Right ventricle myocardium inferior (tissue), 1 donor: Measurements from ENCODE around the gene DGCR6. TPM values are rescaled to one million over a fixed set of nuclear protein-coding genes. Genes with fewer than 3 reads are reported as not detected.
"Not testable (repeated sequence)": the region's sequence is repeated elsewhere in the genome, so short reads cannot be mapped to it uniquely, and the experiment has no call there.

Experiments used
- ATAC-seq: fragments of 200-7000 bp; cut with Tn5 transposase; one replicate; pipeline ENCODE4 v1.9.1; 2020; ENCODE audit warnings: mild to moderate bottlenecking, moderate library complexity
- DNase-seq: peaks from one replicate; pipeline ENCODE4 v3.0.0; 2021; ENCODE audit errors: missing footprints
- intact Hi-C: fragments of 100-400 bp; cut with DNase I; formaldehyde crosslinking; loops from one replicate; pipeline ENCODE4 v1.11.0; 2022
- total RNA-seq: library from RNA; stranded (reverse); fragmentation: NEBNext Ultra II Directional; extraction: Animal tissue kit (Norgen Biotek cat#: 25700); gene quantifications from one replicate; pipeline ENCODE4 v1.2.1, GENCODE V29; 2021
- donor health status: DM: no; HTN: yes; CAD: no; lungs with severe emphysema.

Gene DGCR6
- total RNA-seq, 1 donor from 2014 or later: 8.0 TPM

DNA sequence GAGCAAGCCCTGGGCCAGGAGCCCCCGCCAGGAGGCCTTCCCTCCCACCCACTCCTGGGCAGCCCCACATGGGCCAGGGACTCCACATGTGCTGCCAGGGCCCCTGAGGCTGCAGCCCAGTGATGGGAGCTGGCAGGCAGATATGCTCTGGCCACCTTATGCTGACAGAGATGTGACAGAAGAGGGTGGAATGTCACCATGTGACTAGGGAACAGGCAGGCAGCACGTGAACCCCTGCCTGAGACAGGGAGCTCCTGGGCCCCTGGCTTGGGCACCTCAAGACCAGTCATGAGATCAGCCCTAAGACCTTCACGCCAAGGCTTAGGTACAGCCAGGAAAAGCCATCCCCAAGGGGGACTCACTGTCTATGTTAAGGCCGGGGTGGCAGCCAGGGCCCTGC lies 20.9 kb downstream of the DGCR6 start:
- DNase-seq (no peak), ATAC-seq (peak; percentile 10)
- intact Hi-C loops: no loop called here

DNA sequence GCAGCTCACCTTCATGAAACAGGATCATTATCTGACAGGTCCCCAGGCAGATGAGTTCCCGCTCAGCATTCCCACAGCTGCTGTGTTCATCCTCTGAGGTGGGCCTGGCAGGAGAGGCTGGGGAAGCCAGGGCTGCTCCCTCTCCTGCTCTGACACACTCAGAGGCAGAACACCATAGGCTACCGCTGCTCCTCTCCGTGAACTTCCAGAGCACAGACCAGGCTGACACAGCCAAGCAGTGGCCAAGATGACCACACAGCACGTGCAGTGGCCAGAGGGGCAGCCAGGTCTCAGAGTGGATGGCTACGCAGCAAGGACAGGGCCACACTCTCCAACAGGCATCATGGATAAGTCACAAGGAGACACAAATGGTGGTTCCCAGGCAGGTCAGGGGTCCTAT lies 21.5 kb downstream of the DGCR6 start:
- DNase-seq: no peak
- no peak for ATAC-seq
- intact Hi-C loops: no loop called here

DNA sequence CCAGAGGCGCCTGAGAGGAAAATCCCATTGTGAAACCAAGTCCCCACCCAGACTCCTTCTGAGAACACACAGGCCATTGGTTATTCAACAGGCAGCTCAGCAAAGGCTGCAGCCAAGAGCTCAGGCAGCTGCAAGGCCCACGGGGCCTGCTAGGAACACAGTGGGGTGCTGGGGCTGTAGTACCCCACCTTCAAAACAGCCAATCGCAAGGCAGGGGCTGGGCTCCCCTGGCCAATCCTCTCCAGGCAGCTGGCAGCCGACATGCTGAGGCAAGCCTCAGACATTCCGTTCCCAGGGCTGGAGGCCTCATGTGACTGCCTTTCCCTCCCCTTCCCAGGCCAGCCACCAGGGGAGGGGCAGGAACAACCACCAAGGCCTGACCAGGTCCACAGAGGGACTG lies 23.3 kb downstream of the DGCR6 start:
- intact Hi-C loops: no loop called here
- no peak for DNase-seq
- ATAC-seq: peak; percentile 96

DNA sequence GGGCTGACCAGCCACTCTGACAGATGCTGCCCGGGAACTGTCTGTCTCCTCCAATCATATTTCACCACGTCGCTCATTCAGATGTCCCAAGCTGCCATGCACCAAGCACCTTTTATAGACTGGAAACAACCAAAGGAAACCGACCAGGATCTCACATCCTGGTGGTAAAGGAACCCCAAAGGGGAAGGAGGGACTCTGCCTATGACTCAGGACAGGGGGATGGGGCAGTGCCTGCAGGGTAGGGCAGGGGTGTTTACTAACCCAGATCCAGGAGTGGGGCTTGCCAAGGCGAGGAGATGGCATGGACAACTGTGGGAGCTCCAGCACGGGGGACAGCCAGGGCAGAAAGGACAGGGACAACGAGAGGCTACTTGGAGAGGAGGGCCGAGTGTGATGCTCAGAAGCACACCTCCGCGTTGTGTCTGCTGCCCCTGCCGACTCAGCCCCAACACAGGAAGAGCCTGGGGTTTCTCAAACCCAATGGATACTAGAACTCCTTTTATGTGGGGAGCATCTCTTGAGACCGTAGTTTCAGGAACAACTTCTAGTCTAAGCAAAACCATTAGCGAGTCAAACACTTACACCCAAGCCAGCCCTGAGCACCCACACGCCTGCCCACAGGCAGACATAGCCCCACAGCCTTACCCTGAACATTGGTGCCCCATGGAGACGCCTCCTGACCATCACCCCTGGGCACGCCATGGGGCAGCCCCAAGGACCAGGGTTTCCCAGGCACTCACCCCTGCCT lies 26.0 kb downstream of the DGCR6 start:
- intact Hi-C loops: no loop called here
- DNase-seq: no peak

DNA sequence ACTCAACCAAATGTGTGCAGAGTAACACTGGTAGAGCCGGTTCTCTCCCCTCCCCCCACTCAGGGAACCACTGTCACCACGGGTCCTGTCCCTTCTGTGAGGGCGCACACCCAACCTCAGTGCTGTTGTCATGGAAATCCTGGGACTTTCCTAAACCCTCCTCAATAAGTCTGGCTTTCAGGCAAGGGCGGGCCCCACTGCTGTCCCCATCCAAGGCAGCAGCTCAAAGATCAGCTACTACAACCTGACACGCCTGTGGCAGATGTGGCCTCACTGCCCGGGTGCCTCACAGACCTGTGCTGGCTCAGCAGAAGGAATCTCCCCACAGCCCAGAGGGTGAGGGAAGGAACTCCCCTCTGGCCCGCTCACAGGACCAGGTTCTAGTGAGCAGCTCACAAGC lies 27.8 kb downstream of the DGCR6 start:
- intact Hi-C loops: no loop called here
- ATAC-seq (no peak), DNase-seq (no peak)

More for the DNA sequence above, 26.0 kb downstream of the DGCR6 start:
- no peak for ATAC-seq

DNA sequence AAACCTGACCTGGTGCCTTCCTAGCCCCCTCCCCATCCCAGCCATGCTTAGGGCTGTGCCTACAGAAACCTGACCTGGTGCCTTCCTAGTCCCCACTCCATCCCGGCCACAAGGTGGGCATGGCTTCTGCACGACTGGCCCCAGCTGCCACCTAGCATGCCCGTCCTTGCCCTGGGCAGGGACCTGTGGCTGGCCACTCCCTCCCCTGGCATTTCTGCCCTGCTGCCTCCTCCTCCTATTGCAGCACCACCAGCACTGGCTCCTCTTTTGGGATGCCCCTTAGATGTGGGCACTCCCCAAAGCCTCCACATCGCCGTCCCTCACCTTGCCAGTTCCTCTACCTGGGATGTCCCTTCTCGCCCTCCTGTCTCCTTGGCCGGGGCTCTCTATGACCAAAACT lies 28.6 kb downstream of the DGCR6 start:
- intact Hi-C loops, DNase-seq, ATAC-seq: not testable (repeated sequence)

DNA sequence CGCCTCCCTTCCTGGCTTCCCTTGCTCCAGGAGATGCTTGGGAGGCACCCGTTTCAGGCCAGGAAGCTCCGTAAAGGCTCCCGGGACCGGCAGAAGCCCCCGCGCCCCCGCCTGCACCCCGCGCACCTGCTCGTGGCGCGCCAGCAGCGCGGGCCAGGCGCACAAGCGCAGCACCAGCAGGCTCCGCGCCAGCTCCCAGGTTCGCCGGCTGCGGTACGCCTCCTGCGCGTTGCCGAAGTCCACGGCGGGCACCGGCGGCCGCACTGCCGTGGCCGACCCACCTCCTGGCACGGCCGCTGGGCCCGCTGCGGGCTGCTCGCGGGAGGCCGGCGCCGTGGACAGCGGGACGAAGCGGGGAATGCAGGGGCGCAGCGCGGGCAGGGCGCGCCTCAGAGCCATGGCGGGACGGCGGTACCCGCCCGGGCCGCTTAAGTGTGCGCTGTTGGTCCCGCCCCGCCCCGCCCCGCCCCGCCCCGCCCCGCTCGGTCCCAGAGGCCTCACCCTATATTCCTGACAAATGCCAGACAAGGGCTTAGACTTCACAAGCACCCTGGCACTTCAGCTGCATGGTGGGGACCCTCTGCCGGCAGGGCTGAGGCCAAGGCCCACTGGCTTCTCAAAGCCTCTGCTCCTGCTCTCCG lies 29.9 kb downstream of the DGCR6 start, which contains the start of gene PRODH:
TSS of gene PRODH (minus strand) at position 405 of the 641 bp plus-strand sequence. CDS start at position 399, 6 bp downstream.
- ATAC-seq (peak; percentile 65), DNase-seq (no peak)
- intact Hi-C loops: no loop called here

DNA sequence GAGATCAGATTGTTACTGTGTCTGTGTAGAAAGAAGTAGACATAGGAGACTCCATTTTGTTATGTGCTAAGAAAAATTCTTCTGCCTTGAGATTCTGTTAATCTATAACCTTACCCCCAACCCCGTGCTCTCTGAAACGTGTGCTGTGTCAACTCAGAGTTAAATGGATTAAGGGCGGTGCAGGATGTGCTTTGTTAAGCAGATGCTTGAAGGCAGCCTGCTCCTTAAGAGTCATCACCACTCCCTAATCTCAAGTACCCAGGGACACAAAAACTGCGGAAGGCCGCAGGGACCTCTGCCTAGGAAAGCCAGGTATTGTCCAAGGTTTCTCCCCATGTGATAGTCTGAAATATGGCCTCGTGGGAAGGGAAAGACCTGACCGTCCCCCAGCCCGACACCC lies 32.6 kb downstream of the DGCR6 start:
- ATAC-seq, DNase-seq, intact Hi-C loops: not testable (repeated sequence)

DNA sequence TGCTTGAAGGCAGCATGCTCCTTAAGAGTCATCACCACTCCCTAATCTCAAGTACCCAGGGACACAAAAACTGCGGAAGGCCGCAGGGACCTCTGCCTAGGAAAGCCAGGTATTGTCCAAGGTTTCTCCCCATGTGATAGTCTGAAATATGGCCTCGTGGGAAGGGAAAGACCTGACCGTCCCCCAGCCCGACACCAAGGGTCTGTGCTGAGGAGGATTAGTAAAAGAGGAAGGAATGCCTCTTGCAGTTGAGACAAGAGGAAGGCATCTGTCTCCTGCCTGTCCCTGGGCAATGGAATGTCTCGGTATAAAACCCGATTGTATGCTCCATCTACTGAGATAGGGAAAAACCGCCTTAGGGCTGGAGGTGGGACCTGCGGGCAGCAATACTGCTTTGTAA lies 41.0 kb downstream of the DGCR6 start:
- DNase-seq, intact Hi-C loops, ATAC-seq: not testable (repeated sequence)

DNA sequence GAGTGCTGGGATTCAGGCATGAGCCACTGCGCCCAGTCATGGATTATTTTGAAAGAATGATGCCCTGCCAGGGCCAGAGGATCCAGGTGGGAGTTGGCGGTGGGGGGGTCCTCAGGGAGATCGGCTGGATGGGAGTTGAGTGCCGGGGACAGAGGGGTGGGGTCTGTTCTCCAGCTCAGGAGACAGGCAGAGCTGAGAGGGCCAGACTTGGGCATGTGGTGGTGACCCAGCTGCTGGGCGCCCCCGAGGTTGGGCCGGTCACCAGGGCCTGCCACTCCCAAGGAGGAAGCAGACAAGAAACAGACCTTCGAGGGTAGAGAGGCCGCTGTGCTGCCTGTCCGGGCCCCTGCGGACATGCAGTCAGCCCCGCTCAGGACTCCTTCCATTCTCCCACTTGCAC lies 41.8 kb downstream of the DGCR6 start:
- intact Hi-C loops: no loop called here
- peak; percentile 47 for DNase-seq
- no peak for ATAC-seq

DNA sequence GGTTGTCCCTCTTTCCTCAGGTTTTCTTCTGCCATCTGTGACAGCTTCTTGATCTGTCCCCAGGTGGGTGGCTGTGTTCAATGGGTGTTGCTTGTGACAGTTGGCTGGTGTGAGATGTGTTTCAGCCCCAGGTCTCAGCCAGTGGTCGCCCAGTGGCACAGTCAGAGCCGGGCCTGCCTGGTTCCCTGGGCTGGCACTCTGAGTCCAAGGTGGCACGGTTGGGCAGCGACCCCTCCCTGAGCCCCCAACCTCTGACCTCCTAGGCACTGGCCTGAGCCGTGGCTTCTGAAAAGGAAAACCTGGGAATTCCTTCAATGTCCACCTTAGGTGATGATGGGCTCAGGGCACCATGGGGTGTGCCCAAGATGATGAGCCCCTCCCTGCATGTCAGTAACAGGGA lies 44.0 kb downstream of the DGCR6 start:
- no peak for ATAC-seq
- intact Hi-C loops: no loop called here
- peak; percentile 37 for DNase-seq

DNA sequence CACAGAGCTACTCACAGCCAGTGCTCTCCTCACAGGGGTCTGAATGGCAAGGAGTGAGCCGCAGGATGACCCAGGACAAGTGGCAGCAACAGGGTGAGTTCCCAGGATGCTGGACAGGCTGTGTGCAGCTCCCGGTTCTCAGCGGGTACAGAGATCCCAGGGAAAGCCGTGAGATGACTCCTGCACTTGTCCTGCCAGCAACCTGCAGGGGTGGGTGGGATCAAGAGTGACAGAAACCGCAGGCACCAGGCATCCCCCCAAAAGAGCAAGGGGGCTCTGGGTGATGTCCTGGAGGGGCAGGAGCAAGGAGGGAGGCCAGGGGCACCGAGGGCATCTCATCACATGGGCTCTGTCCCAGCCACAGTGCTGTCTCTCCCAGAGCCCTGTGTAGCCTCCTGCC lies 45.9 kb downstream of the DGCR6 start:
- DNase-seq (peak; percentile 51), ATAC-seq (no peak)
- intact Hi-C loops: no loop called here

DNA sequence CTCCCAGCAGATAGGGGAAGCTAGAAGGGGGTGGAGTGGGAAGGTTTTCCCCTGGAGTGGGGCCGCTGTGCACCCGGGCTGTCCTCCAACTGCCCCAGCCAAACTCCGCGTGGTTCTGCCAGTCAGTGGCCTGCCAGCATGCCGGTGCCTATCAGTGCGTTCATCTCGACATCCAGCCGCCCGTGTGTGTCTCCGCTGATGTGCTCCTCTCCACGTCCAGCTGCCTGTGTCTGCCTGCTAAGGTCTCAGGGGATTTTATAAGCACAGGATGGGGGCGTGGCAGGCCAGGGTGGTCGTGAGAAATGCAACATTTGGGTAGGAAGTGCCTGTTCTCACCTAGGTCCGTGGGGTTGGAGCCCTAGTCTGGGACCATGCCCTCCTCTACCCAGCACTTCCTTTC lies 47.0 kb downstream of the DGCR6 start:
- intact Hi-C loops, ATAC-seq: not testable (repeated sequence)
- DNase-seq: peak; percentile 68

DNA sequence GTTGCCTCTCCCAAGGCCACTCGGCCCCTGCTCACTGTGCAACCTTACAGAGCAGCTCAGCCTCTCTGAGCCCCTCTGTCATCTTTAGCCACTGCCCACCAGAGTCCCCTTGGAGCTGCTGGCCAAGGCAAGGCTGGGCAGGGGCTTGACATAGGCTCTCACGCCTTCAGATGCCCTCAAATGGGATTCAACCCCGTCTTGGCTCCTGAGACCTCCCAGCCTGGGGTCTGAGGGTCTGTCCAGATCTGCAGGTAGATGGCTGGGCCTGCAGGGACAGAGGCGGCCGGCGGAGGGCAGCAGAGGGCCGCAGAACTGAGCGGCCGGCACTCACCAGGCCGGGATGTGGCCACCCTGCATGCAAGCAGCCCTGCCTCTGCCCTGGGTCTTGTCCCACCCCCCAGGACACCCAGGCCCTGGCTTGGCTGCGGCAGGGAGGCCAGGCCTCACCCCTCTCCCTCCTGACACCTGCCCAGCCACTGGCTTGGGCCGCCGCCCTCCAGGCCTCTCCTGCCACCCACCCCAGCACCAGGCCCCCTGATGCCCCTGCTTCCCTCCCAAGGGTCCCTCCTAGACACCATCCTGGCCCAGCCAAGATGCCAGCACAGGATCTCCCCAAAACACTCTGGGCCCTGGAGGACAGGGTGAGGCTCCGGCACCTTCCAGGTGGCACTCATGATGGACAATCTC lies 48.3 kb downstream of the DGCR6 start:
- peak; percentile 81 for ATAC-seq
- intact Hi-C loops: not testable (repeated sequence)
- peak; percentile 76 for DNase-seq

DNA sequence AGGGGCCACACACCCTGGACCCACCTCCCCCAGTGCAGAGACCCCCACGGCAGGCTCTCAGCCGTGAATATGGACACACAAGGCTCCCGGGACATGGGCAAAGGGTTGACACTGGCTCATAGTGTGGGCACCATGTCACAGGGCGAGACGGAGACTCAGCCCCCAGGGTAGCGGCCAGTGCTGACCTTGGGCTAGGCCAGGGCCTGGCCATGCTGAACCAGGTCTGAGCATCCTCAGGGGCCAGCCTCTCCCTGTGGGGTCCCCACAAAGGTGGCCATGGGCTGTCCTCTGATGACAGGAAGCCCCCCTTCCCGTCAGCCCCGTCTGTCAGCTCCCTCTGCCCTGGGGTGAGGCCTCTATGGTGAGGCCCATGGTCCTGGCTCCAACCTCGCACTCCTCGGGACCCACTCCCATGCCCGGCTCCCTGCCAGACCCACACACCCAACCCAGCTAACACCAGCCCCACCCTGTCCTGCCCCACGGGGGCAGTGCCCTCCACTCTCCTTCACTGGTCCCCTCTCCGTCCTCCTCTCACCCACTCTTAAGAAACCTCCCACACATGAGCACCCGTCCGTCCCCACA lies 49.0 kb downstream of the DGCR6 start:
- intact Hi-C loops: no loop called here
- DNase-seq (peak; percentile 37), ATAC-seq (peak; percentile 7)

DNA sequence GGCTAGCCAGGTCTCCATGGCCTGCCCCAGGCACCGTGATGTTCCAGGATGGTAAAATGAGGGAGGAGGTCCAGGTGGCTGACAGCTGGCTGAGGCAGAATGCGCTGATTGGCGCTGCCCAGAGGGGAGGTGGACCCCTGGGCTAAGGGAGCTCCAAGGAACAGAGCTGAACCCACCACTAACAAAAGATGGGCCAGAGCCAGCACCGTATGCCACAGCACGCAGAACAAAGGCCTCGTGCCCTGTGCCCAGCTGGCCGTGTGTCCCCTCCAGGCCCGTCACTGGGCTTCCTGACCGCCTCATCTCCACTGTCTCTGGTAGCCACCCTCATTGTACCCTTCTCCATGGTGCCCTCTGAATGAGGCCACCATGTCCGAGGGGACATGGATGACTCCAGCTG lies 49.6 kb downstream of the DGCR6 start:
- ATAC-seq (no peak), DNase-seq (peak; percentile 21)
- intact Hi-C loops: no loop called here

DNA sequence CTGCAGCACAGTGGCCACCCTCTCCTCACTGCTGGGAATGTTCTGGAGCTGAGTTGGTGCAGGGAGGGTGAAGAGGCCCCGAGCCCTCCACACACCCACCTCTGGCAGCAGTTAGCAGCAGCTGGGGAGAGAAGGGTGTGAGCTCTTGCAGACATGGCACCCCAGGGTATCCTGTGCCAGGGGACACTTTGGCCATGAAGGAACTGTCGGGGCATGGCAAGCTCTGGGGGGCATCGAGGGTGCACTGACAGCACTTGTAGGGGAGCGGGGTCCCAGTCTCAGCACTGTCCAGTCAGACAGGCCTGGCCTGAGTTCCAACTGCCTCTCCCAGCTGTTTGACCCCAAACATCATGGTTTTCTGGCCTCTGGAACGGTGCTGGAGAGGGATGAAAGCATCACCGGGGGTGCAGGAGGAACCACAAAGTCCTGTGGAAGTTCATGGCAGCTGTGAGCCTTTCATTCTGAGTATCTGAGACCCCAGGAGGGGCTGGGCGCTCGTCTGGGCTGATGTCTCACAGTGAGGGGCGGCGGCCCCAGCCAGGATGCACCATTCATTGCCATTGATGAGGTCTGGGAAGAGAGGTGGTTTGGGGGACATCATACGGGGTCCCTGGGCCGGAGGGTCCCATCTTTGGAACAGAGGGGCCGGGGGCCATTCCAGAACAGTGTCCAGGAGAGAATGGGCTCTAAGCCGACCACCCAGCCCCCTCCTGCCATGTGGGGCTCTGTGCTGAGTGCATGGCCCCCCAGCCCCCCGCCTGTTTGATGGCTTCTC lies 50.2 kb downstream of the DGCR6 start:
- intact Hi-C loops, ATAC-seq: not testable (repeated sequence)
- peak; percentile 37 for DNase-seq

DNA sequence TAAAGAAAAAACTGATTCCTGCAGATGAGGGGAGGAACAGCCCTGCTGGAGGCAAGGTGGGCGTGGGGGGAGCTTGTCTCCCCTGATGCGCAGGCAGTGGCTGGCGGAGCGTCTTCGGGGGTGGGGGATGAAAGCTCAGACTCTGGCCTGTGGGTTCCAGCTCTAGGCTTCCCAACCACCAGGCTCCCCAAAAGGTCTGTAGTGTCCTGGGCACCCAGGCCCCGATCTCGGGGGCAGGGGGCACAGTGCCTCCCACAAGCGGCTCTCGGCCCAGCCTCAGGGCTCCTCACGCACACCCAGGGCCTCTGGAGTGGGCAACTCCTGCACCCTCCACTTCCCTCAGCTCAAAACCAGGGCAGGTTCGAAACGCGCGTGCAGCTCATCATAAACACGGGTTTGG lies 50.8 kb downstream of the DGCR6 start:
- DNase-seq, ATAC-seq, intact Hi-C loops: not testable (repeated sequence)
